Neural cell (in vitro differentiated cells): ENCODE measurements around the gene CCNY. TPM values are rescaled to one million over a fixed set of nuclear protein-coding genes. Genes with fewer than 3 reads are reported as not detected.

Experiments used
- H2AFZ ChIP-seq: fragments of 200-600, 300-800 bp; sonication (generic), shearing (Covaris generic); 2 replicates; pipeline ENCODE4 v1.6.0; 2014; ENCODE audit warnings: low read depth, mild to moderate bottlenecking, antibody characterized with exemption, low read length, moderate library complexity
- H3F3A ChIP-seq: fragments of 200-600 bp; shearing (Covaris generic); 2 replicates; pipeline ENCODE4 v1.6.1; 2016; ENCODE audit warnings: mild to moderate bottlenecking, moderate library complexity, mixed read lengths, antibody characterized with exemption, low read length; ENCODE audit not compliant: insufficient read depth, poor library complexity, severe bottlenecking
- H3K27ac ChIP-seq: fragments of 200-600, 300-800 bp; sonication (generic), shearing (Covaris generic); 2 replicates; pipeline ENCODE4 v1.5.1; 2014; ENCODE audit warnings: mild to moderate bottlenecking, low read length, moderate library complexity
- H3K27me3 ChIP-seq: fragments of 300-800, 200-600 bp; sonication (generic), shearing (Covaris generic); 2 replicates; pipeline ENCODE4 v1.6.0; 2014; ENCODE audit warnings: mild to moderate bottlenecking, low read depth, low read length, moderate library complexity; ENCODE audit not compliant: insufficient read depth
- H3K36me3 ChIP-seq: fragments of 300-800, 200-600 bp; sonication (generic), shearing (Covaris generic); 2 replicates; pipeline ENCODE4 v1.5.1; 2014; ENCODE audit warnings: mild to moderate bottlenecking, antibody characterized with exemption, low read length, moderate library complexity; ENCODE audit not compliant: insufficient read depth
- H3K4me2 ChIP-seq: fragments of 300-800, 200-600 bp; sonication (generic), shearing (Covaris generic); 2 replicates; pipeline ENCODE4 v1.6.0; 2014; ENCODE audit warnings: mild to moderate bottlenecking, low read length
- H3K4me3 ChIP-seq: fragments of 300-800, 200-600 bp; sonication (generic), shearing (Covaris generic); 2 replicates; pipeline ENCODE4 v1.5.1; 2014; ENCODE audit warnings: mild to moderate bottlenecking, low read length, moderate library complexity
- H3K79me2 ChIP-seq: fragments of 200-600 bp; shearing (Covaris generic); replicated peaks from 2 replicates; pipeline ENCODE4 v1.6.0; 2014; ENCODE audit warnings: mild to moderate bottlenecking, low read length, moderate library complexity; ENCODE audit not compliant: insufficient read depth
- H3K9ac ChIP-seq: fragments of 300-800, 200-600 bp; sonication (generic), shearing (Covaris generic); 2 replicates; pipeline ENCODE4 v1.6.1; 2016; ENCODE audit warnings: mild to moderate bottlenecking, low read length, mixed read lengths
- H3K9me2 ChIP-seq: fragments of 200-600 bp; shearing (Covaris generic); 2 replicates; pipeline ENCODE4 v1.6.1; 2016; ENCODE audit warnings: mild to moderate bottlenecking, low read length, mixed read lengths; ENCODE audit not compliant: insufficient read depth
- H3K9me3 ChIP-seq: fragments of 200-600, 300-800 bp; sonication (generic), shearing (Covaris generic); 2 replicates; pipeline ENCODE4 v1.6.1; 2016; ENCODE audit warnings: mild to moderate bottlenecking, mixed run types, low read length, moderate library complexity, mixed read lengths
- H4K20me1 ChIP-seq: fragments of 200-600 bp; shearing (Covaris generic); 2 replicates; pipeline ENCODE4 v1.6.1; 2016; ENCODE audit warnings: mild to moderate bottlenecking, mixed run types; ENCODE audit not compliant: insufficient read depth
- CTCF ChIP-seq: fragments of 450-650 bp; IDR thresholded peaks from 2 replicates; pipeline ENCODE4 v1.5.1; 2014; ENCODE audit warnings: antibody characterized with exemption, mild to moderate bottlenecking, moderate library complexity; ENCODE audit not compliant: poor library complexity, severe bottlenecking
- EP300 ChIP-seq: fragments of 450-650 bp; conservative IDR thresholded peaks from 2 replicates; pipeline ENCODE4 v1.6.1; 2014; ENCODE audit warnings: antibody characterized with exemption, mild to moderate bottlenecking, moderate library complexity; ENCODE audit not compliant: poor library complexity, severe bottlenecking
- EZH2 ChIP-seq: fragments of 200-600, 300-800 bp; shearing (Covaris generic), sonication (generic); IDR thresholded peaks from 2 replicates; pipeline ENCODE4 v1.6.1; 2014; ENCODE audit warnings: antibody characterized with exemption, low read length, borderline replicate concordance, mild to moderate bottlenecking; ENCODE audit not compliant: insufficient read depth, poor library complexity, severe bottlenecking
- MXI1 ChIP-seq: fragments of 450-650 bp; conservative IDR thresholded peaks from 2 replicates; pipeline ENCODE4 v1.6.1; 2014; ENCODE audit warnings: antibody characterized with exemption, mild to moderate bottlenecking; ENCODE audit not compliant: poor library complexity, severe bottlenecking
- POLR2AphosphoS5 ChIP-seq: IDR thresholded peaks from 2 replicates; pipeline ENCODE4 v1.6.1; 2012
- RAD21 ChIP-seq: fragments of 450-650 bp; conservative IDR thresholded peaks from 2 replicates; pipeline ENCODE4 v1.6.1; 2014; ENCODE audit warnings: antibody characterized with exemption, mild to moderate bottlenecking, moderate library complexity
- REST ChIP-seq: IDR thresholded peaks from 2 replicates; pipeline ENCODE4 v1.6.1; 2012; ENCODE audit warnings: borderline replicate concordance
- SMC3 ChIP-seq: fragments of 450-650 bp; conservative IDR thresholded peaks from 2 replicates; pipeline ENCODE4 v1.6.1; 2014; ENCODE audit warnings: antibody characterized with exemption, mild to moderate bottlenecking, moderate library complexity; ENCODE audit not compliant: poor library complexity
- TAF1 ChIP-seq: IDR thresholded peaks from 2 replicates; pipeline ENCODE4 v1.6.1; 2012; ENCODE audit warnings: low read depth
- polyA plus RNA-seq: library from polyadenylated mRNA; depleted of rRNA; stranded (reverse); fragments of >200 nt; gene quantifications from 2 replicates; pipeline ENCODE4 v1.2.3, GENCODE V29; 2014

CCNY gene
- polyA plus RNA-seq, 1 donor from 2014 or later = 36.4 TPM

- no peaks in the 10 kb centered on the region for H4K20me1 ChIP-seq
- H3K4me2 ChIP-seq = no peak overlapping the region
- no peaks in the 10 kb centered on the region for H3K27me3 ChIP-seq
- H2AFZ ChIP-seq = no peak overlapping the region
- H3K9me2 ChIP-seq = no peaks in the 10 kb centered on the region
- no peaks in the 10 kb centered on the region for H3F3A ChIP-seq
- H3K9me3 ChIP-seq = no peaks in the 10 kb centered on the region
- H3K36me3 ChIP-seq = no peaks in the 10 kb centered on the region
- no peak overlapping the region for H3K27ac ChIP-seq
- H3K79me2 ChIP-seq = no peaks in the 10 kb centered on the region
- no peak overlapping the region for H3K4me3 ChIP-seq
- TF ChIP-seq TAF1 (no peak), CTCF (no peak)
- H3K9ac ChIP-seq = no peak overlapping the region
Measured at GRCh38 chr10:35495521-35496119, 159.3 kb downstream of the CCNY start.

GRCh38 chr10:35497909-35498308, 161.6 kb downstream of the CCNY start:
- Histone ChIP-seq H3K9me3 (no peaks in the 10 kb centered on the region), H4K20me1 (no peaks in the 10 kb centered on the region), H3K9me2 (no peaks in the 10 kb centered on the region), H3K36me3 (no peaks in the 10 kb centered on the region), H3K27me3 (no peaks in the 10 kb centered on the region), H3K27ac (no peak overlapping the region), H3F3A (no peaks in the 10 kb centered on the region), H3K9ac (no peak overlapping the region), H3K4me2 (no peak overlapping the region), H2AFZ (no peak overlapping the region), H3K4me3 (no peak overlapping the region), H3K79me2 (no peaks in the 10 kb centered on the region)
- TF ChIP-seq MXI1 = no peak
- no peak for TF ChIP-seq CTCF
- TF ChIP-seq EP300 = no peak
- no peak for TF ChIP-seq RAD21
- no peak for TF ChIP-seq REST
- no peak for TF ChIP-seq POLR2AphosphoS5
- no peak for TF ChIP-seq EZH2
- TF ChIP-seq SMC3 = no peak
- no peak for TF ChIP-seq TAF1
